HFFc6 (cell line): ENCODE data around the gene SUSD1. TPM values are rescaled to one million over a fixed set of nuclear protein-coding genes. Genes with fewer than 3 reads are reported as not detected.

Experiments used
- DNase-seq: peaks from one replicate; pipeline ENCODE4 v3.0.0-alpha.2; 2018
- H3K27ac Mint-ChIP-seq: 2 replicates; pipeline ENCODE4 v1.8.0; 2020; ENCODE audit warnings: mild to moderate bottlenecking, mixed read lengths
- H3K27me3 Mint-ChIP-seq: 2 replicates; pipeline ENCODE4 v1.8.0; 2021; ENCODE audit warnings: mild to moderate bottlenecking, moderate library complexity, mixed read lengths; ENCODE audit not compliant: insufficient read depth
- H3K36me3 Mint-ChIP-seq: 2 replicates; pipeline ENCODE4 v1.8.0; 2021; ENCODE audit warnings: low read depth, mixed read lengths
- H3K4me1 Mint-ChIP-seq: 2 replicates; pipeline ENCODE4 v1.8.0; 2020; ENCODE audit warnings: low read depth, mixed read lengths
- H3K4me3 Mint-ChIP-seq: 2 replicates; pipeline ENCODE4 v1.8.0; 2020; ENCODE audit warnings: mild to moderate bottlenecking, moderate library complexity, mixed read lengths
- H3K9me3 Mint-ChIP-seq: 2 replicates; pipeline ENCODE4 v1.8.0; 2020; ENCODE audit warnings: mild to moderate bottlenecking, mixed read lengths
- CTCF ChIP-seq: fragments of 200-600 bp; sonication (generic); IDR thresholded peaks from 2 replicates; pipeline ENCODE4 v1.5.0; 2021; ENCODE audit warnings: antibody characterized with exemption, mild to moderate bottlenecking
- total RNA-seq, 6 experiments: library from RNA; stranded (reverse); fragmentation: NEBNext Ultra II Directional; extraction: Animal tissue kit (Norgen Biotek cat#: 25700); gene quantifications; 2 replicates in 1 of 6; 3 replicates in 5 of 6; pipeline ENCODE4 v1.2.3, GENCODE V29; 2021

SUSD1 gene
- total RNA-seq, 6 experiments from 2014 or later, result 3.5 to 9.4 (median 8.2) TPM

GRCh38 chr9:112007575-112008240, 167.4 kb downstream of the SUSD1 start:
- no peaks in the 10 kb centered on the region; the same call in 1 of the 2 replicates for H3K27me3 Mint-ChIP-seq
- H3K4me3 Mint-ChIP-seq, result no peak overlapping the region
- H3K36me3 Mint-ChIP-seq, result no peaks in the 10 kb centered on the region
- no peak for TF ChIP-seq CTCF
- DNase-seq, result no peak
- H3K27ac Mint-ChIP-seq, result no peak overlapping the region
- H3K9me3 Mint-ChIP-seq, result no peaks in the 10 kb centered on the region
- H3K4me1 Mint-ChIP-seq, result peaks cover 44% of the 10 kb centered on the region

GRCh38 chr9:112006361-112007020, 168.6 kb downstream of the SUSD1 start:
- H3K4me1 Mint-ChIP-seq, result peaks cover 34% of the 10 kb centered on the region
- H3K9me3 Mint-ChIP-seq, result no peaks in the 10 kb centered on the region
- H3K27me3 Mint-ChIP-seq, result no peaks in the 10 kb centered on the region; the same call in 1 of the 2 replicates
- no peak for TF ChIP-seq CTCF
- H3K4me3 Mint-ChIP-seq, result no peak overlapping the region
- DNase-seq, result no peak
- no peak overlapping the region for H3K27ac Mint-ChIP-seq
- no peaks in the 10 kb centered on the region for H3K36me3 Mint-ChIP-seq

- no peak overlapping the region for H3K4me3 Mint-ChIP-seq
- H3K4me1 Mint-ChIP-seq, result peaks cover 29% of the 10 kb centered on the region
- H3K27ac Mint-ChIP-seq, result no peak overlapping the region
- no peaks in the 10 kb centered on the region; the same call in 1 of the 2 replicates for H3K27me3 Mint-ChIP-seq
- no peak for DNase-seq
- TF ChIP-seq CTCF, result no peak
- H3K9me3 Mint-ChIP-seq, result no peaks in the 10 kb centered on the region
- H3K36me3 Mint-ChIP-seq, result no peaks in the 10 kb centered on the region
Measured at GRCh38 chr9:112005939-112006338, 169.2 kb downstream of the SUSD1 start.

- H3K4me1 Mint-ChIP-seq, result peaks cover 17% of the 10 kb centered on the region; the same call in 1 of the 2 replicates
- H3K4me3 Mint-ChIP-seq, result no peak overlapping the region
- DNase-seq, result no peak
- no peaks in the 10 kb centered on the region for H3K9me3 Mint-ChIP-seq
- no peak overlapping the region for H3K27ac Mint-ChIP-seq
- H3K36me3 Mint-ChIP-seq, result no peaks in the 10 kb centered on the region
- TF ChIP-seq CTCF, result no peak
- H3K27me3 Mint-ChIP-seq, result no peaks in the 10 kb centered on the region; the same call in 1 of the 2 replicates
Measured at GRCh38 chr9:112003538-112003937, 171.6 kb downstream of the SUSD1 start.

- no peak for DNase-seq
- H3K4me3 Mint-ChIP-seq, result no peak overlapping the region
- H3K36me3 Mint-ChIP-seq, result no peaks in the 10 kb centered on the region
- no peaks in the 10 kb centered on the region for H3K9me3 Mint-ChIP-seq
- H3K27me3 Mint-ChIP-seq, result no peaks in the 10 kb centered on the region; the same call in 1 of the 2 replicates
- H3K4me1 Mint-ChIP-seq, result peaks cover 13% of the 10 kb centered on the region; the same call in 1 of the 2 replicates
- TF ChIP-seq CTCF, result no peak
- H3K27ac Mint-ChIP-seq, result no peak overlapping the region
Measured at GRCh38 chr9:112002847-112003457, 172.1 kb downstream of the SUSD1 start.
